ENCODE results near the gene CHMP6.

DNA sequence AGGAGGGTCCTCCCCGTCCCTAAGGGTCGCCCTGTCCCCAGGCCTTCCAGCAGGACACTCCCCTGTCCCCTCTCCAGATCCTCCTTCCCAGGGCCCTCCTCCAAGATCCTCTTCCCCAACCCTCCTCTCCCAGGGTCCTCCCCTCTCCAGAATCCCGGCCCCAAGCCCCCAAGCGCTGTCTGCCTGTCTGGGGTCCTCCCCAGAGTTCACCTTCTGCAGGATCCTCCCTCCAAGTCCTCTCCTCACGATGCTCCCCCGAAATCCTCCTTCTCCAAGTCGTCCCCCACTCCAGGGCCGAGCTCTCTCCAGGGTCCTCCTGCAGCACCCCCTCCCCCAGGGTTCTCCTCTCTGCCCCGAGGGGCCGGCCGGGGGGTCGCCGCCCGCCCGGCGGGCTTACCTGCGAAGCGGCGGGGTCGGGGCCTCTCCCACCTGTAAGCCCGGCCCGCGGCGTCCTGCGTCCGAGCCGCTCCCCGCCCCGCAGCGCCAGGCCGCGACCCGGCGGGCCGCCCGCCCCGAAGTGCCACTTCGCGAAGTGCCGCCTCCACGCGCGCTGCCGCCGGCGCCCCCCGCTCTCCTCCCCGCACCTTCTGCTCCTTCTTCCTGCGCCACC lies 42.6 kb downstream of the CHMP6 start:
- TF ChIP-seq, protein P1, sequence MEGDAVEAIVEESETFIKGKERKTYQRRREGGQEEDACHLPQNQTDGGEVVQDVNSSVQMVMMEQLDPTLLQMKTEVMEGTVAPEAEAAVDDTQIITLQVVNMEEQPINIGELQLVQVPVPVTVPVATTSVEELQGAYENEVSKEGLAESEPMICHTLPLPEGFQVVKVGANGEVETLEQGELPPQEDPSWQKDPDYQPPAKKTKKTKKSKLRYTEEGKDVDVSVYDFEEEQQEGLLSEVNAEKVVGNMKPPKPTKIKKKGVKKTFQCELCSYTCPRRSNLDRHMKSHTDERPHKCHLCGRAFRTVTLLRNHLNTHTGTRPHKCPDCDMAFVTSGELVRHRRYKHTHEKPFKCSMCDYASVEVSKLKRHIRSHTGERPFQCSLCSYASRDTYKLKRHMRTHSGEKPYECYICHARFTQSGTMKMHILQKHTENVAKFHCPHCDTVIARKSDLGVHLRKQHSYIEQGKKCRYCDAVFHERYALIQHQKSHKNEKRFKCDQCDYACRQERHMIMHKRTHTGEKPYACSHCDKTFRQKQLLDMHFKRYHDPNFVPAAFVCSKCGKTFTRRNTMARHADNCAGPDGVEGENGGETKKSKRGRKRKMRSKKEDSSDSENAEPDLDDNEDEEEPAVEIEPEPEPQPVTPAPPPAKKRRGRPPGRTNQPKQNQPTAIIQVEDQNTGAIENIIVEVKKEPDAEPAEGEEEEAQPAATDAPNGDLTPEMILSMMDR (conservative IDR thresholded peaks at IDR 0.05; ENCODE audit: low read length), result no peak
- no peak for TF ChIP-seq EZH2phosphoT487 (IDR thresholded peaks at IDR 0.05; ENCODE audit: borderline replicate concordance)
